Smooth muscle cell (in vitro differentiated cells): ENCODE results near the gene ZNF511. TPM values are rescaled to one million over a fixed set of nuclear protein-coding genes. Genes with fewer than 3 reads are reported as not detected.

Source experiments
- polyA plus RNA-seq: library from polyadenylated mRNA; unstranded; fragments of >200 nt; fragmentation: Nextera tagmentation; extraction: Ambion mirVana; gene quantifications from 2 replicates; pipeline ENCODE4 v1.2.1, GENCODE V29; 2016
- small RNA-seq: library from RNA; depleted of rRNA; stranded (forward); fragments of <200 nt; gene quantifications from one replicate; pipeline ENCODE3, GENCODE V24; 2014
- total RNA-seq: library from RNA; depleted of rRNA; stranded (reverse); fragments of >200 nt; gene quantifications from 2 replicates; pipeline ENCODE4 v1.2.3, GENCODE V29; 2014

Gene ZNF511
- total and polyA plus RNA-seq, 2 experiments from 2014 or later: 20.0 to 52.3 TPM

Small RNA genes lying within 50 kb of the gene (small RNA-seq; reads per million reads assigned to genes)
- gene BANF1P2: 0.26 reads per million, percentile 2 among the genes with 10 or more reads in this experiment

Other genes with a start within 250 kb of the ZNF511 start
- not detected in 2 replicates for gene ADGRA1, start 221.0 kb upstream of the ZNF511 start, total RNA-seq
- gene ADGRA1, start 221.0 kb upstream of the ZNF511 start, polyA plus RNA-seq: not detected in 2 replicates
- gene KNDC1, start 148.7 kb upstream of the ZNF511 start, total RNA-seq: 1.8 and 2.3 TPM in 2 replicates
- 3.1 and 3.4 TPM in 2 replicates for gene KNDC1, start 148.7 kb upstream of the ZNF511 start, polyA plus RNA-seq
- not detected in 2 replicates for gene UTF1, start 78.7 kb upstream of the ZNF511 start, total RNA-seq
- not detected in 2 replicates for gene UTF1, start 78.7 kb upstream of the ZNF511 start, polyA plus RNA-seq
- not detected in 2 replicates for gene VENTX, start 71.1 kb upstream of the ZNF511 start, total RNA-seq
- gene VENTX, start 71.1 kb upstream of the ZNF511 start, polyA plus RNA-seq: 0.33 TPM in 1 of 2 replicates, not detected in the other
- gene ADAM8, start 32.0 kb upstream of the ZNF511 start, total RNA-seq: 0.36 and 0.85 TPM in 2 replicates
- 0.70 and 0.96 TPM in 2 replicates for gene ADAM8, start 32.0 kb upstream of the ZNF511 start, polyA plus RNA-seq
- 39.5 and 48.5 TPM in 2 replicates for gene TUBGCP2, start within 50 bp of the ZNF511 start, total RNA-seq
- 40.5 and 47.0 TPM in 2 replicates for gene TUBGCP2, start within 50 bp of the ZNF511 start, polyA plus RNA-seq
- 2.4 and 7.8 TPM in 2 replicates for gene CALY, start 28.0 kb downstream of the ZNF511 start, total RNA-seq
- 9.4 and 10.1 TPM in 2 replicates for gene CALY, start 28.0 kb downstream of the ZNF511 start, polyA plus RNA-seq
- not detected in 2 replicates for gene PRAP1, start 38.5 kb downstream of the ZNF511 start, total RNA-seq
- 0.27 and 1.4 TPM in 2 replicates for gene PRAP1, start 38.5 kb downstream of the ZNF511 start, polyA plus RNA-seq
- gene FUOM, start 49.1 kb downstream of the ZNF511 start, total RNA-seq: 16.6 and 19.5 TPM in 2 replicates
- gene FUOM, start 49.1 kb downstream of the ZNF511 start, polyA plus RNA-seq: 43.9 and 46.7 TPM in 2 replicates
- gene ECHS1, start 64.4 kb downstream of the ZNF511 start, total RNA-seq: 63.2 and 63.8 TPM in 2 replicates
- 112 and 113 TPM in 2 replicates for gene ECHS1, start 64.4 kb downstream of the ZNF511 start, polyA plus RNA-seq
- 1.9 and 3.3 TPM in 2 replicates for gene PAOX, start 70.3 kb downstream of the ZNF511 start, total RNA-seq
- gene PAOX, start 70.3 kb downstream of the ZNF511 start, polyA plus RNA-seq: 7.0 and 7.1 TPM in 2 replicates
- 20.6 and 31.6 TPM in 2 replicates for gene MTG1, start 85.2 kb downstream of the ZNF511 start, total RNA-seq
- gene MTG1, start 85.2 kb downstream of the ZNF511 start, polyA plus RNA-seq: 53.5 and 70.0 TPM in 2 replicates
- 0.09 and 0.13 TPM in 2 replicates for gene SPRN, start 115.7 kb downstream of the ZNF511 start, total RNA-seq
- gene SPRN, start 115.7 kb downstream of the ZNF511 start, polyA plus RNA-seq: 0.56 and 1.00 TPM in 2 replicates
- gene SCART1, start 145.0 kb downstream of the ZNF511 start, total RNA-seq: 1.1 and 2.2 TPM in 2 replicates
- gene SCART1, start 145.0 kb downstream of the ZNF511 start, polyA plus RNA-seq: 0.45 and 1.7 TPM in 2 replicates
- gene CYP2E1, start 218.4 kb downstream of the ZNF511 start, total RNA-seq: 3.1 and 10.8 TPM in 2 replicates
- gene CYP2E1, start 218.4 kb downstream of the ZNF511 start, polyA plus RNA-seq: 1.1 and 1.3 TPM in 2 replicates